Measurements from ENCODE around the gene IL22RA1.

Gene IL22RA1

DNA sequence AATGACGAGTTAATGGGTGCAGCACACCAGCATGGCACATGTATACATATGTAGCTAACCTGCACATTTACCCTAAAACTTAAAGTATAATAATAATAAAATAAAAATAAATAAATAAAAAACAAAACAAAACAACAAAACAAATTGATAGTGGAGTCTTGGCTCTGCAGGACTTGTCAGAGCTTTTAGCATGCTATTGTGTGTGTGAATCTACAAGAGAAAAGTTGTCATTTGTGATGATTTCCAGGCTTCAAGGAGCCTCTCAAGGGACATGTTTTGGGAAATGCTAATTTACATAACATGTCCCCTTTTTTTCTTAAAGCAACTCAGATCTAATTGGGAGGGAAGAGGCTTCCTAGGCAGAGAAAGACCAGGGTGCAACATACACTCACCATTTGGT is 9.1 kb downstream of the IL22RA1 start:
- no peak for DNase-seq

DNA sequence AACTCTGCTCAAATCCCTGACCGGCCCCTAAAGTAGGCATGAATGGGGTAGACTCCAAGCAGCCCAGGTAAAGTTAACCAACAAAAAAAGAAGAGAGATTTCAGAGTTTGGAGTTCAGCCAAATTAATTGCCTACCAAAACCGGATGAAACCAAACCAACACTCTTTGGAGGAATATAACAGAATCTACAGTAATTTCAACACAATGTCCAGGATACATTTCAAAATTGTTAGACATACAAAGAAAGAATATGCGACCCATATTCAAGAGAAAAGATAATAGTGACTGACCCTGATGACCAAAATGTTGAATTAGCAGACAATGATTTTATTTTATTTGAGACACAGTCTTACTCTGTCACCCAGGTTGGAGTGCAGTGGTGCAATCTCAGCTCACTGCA is 12.6 kb downstream of the IL22RA1 start:
- no peak for DNase-seq

DNA sequence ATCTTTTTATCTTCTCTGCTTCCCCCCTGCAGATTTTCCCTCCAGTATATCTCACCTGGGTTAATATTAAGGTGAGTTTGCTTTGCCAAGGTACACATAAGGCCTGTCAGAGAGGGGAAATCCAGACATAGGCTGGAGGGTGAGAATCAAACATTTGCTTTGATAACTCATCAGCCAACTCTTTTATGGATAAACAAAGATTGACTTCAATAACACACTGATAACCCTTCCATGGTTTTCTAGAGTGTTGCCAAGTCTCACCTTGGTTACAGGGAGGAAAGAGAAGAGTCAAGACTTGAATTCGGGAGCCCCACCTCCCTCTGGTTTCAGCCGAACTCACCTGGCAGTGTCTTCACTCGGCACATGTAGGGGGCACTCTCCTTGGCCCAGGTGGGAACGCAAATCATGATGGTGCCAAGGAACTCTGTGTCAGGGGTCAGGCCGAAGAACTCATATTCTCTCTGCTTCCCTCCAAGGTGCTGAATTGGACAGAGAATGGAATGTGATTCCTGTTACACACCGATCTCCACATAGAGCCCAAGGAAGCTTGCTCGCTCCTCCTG is 15.1 kb downstream of the IL22RA1 start:
- no peak for DNase-seq

DNA sequence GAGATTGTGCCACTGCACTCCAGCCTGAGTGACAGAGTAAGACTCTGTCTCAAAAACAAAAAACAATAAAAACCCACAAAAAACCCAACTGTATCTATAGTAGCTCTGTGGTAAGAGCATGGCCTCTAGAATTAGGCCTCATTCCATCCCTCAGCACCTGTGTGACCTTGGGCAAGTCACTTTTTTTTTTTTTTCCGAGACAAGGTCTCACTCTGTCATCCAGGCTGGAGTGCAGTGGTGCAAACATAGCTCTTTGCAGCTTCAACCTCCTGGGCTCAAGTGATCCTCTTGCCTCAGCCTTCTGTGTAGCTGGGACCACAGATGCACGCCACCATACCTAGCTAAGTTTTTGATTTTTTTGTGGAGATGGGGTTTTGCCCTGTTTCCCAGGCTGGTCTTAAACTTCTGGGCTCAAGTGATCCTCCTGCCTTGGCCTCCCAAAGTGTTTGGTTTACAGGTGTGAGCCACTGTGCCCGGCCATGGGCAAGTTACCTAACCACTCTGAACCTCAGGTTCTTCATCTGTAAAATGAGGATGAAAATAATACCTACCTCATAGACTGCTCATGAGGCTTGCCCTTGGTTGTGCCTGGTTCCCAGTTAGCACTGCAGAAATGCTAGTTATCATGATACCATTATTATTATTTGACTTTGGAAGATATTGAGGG is 15.7 kb downstream of the IL22RA1 start:
- no peak for DNase-seq

DNA sequence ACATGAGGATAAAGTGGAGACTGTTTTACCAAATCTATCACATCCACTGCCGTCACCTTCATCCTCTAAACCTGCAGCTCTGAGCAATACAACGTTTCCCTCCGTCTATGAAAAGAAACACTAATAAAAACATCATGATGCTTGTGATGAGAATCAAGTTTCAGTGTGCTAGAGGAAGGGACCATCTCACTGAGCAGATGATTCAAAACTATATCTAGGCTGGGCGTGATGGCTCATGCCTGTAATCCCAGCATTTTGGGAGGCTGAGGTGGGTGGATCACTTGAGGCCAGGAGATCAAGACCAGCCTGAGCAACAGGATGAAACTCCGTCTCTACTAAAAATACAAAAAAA is 16.3 kb downstream of the IL22RA1 start:
- no peak for DNase-seq

DNA sequence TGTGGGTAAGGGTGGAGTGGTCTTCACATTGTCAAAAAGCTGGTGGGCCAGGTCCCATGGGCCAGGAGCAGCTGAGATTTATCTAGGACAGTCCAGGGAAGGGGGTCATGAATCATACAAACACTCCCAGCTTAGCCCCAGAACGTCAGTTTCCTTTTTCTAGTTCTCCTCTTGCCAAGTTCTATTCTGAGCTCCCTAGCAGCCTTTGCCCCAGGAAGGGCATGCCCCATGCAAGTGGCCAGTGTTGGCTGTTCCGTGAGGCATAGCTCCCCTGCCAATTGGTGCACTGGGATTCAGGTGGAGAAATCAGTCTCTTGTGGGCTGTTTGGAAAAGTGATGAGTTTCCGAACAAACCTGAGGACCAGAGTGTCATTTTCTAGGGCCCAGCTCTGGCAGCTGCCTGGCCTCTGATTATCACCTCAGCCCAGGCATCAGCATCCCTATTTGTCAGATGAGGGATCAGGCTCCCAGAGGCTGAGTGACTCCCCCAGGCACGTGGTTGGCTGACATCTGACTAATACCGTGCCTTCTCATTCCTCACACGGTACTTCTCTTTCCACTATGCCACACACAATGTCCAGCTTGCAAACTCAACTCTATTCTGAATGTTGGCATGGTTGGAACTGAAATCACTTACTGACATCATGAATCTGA is 16.8 kb downstream of the IL22RA1 start:
- DNase-seq = no peak

DNA sequence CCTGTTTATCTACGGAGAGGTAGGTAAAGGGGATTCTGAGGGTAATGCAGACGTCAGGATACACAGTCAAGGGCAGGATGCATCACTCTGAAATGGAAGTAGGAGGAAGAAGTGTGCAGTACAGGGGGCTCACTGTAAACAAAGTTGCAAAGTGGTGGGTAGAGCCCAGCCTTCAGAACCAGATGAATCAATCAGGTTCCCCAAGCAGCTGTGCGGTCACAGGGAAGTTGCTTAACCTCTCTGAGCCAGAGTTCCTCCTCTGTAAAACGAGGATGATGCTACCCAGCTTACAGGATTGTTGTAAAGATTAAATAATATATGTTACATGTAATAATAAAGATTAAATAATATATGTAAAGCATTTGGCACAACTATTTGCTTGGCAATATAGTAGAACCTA is 17.5 kb downstream of the IL22RA1 start:
- no peak for DNase-seq

DNA sequence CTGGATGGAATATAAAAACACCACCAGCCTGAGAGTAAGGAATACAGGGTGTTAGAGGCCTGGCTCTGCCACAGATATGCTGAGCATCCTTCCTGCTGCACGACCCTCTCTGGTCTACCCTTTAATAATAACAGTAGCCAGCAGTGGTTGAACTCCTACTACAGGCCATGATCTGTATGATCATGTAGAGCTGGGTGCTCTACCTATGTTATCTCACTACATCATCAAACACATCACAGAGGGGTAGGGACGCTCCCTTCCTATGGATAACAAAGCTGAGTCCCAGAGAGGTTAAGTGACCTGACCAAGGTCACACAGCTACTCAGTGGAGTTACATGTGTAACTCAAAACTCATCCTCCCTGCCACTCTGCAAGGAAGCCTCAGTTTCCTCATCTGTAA is 18.0 kb downstream of the IL22RA1 start:
- DNase-seq = no peak

DNA sequence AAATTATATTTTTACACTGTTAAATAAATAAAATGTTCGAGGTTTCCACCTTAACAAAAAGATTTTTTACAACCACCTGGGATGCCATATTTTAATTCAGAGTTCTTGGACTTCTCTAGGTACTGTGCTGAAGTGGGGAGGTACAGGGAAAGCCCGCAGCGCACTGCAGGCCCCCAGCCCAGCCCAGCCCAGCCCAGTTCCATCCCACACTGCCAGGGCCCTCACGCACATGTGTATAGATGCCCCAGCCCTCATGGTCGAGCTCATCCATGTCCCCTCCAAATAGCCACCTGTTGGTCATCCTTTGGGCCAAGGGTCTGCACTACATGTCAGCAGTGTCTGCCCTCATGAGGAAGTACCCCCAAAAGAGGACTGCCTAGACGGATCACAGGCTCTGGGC is 19.3 kb downstream of the IL22RA1 start:
- DNase-seq = no peak

DNA sequence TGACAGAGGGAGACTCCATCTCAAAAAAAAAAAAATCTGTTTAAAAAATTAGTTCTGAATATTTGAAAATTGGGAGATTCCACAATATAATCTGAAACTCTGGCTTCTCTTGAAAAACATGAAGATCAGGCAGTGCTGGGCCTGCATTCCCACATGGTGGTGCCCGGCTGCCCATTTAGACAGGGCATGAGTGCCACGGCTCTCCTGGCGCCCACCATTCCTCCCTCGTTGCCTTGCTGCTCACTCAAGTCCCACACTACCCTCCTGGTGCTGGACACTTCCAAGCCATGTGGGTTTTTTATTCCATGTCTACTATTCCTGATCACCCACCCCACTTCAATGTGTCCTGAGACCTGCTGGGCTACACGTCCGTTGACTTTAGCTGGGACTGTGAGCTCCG is 20.2 kb downstream of the IL22RA1 start:
- no peak for DNase-seq

DNA sequence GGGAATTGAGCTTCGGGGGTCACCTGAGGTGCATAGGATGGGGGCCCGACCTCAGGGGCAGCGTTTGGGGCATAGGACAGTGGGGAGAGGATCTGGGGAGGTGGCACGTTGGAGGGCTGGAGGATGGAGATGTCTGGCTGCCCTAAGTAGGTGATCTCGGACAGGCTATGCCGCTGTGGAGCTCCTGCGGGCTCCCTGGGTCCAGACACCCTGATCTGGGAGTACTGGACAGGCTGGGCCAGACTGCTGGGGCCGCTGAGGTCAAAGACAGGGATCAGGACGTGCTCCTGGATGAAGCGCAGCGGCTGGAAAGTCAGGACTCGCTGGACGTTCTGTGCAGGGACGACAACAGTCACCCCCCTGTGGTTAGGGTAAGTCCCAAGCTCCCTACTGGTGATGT is 21.5 kb downstream of the IL22RA1 start:
- DNase-seq = no peak

DNA sequence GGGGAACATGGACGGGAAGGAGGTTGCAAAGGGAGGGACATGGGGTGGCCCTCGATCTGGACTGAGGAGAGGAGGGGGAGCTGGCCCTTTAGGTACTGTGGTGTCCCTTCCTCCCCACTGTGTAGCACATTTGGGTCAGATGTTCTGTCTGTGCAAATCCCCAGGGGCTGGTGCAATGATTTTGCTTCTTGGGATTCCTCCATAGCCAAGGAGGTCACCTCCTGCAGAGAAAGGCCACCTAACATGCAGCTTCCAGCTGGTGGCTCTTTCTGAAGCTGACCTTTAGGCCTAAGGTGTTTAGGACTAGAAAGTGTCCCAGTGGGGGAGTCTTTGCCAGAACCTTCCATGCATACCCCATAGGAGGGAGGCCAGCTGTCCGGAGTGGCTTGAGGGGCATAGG is 22.0 kb downstream of the IL22RA1 start:
- DNase-seq = no peak

DNA sequence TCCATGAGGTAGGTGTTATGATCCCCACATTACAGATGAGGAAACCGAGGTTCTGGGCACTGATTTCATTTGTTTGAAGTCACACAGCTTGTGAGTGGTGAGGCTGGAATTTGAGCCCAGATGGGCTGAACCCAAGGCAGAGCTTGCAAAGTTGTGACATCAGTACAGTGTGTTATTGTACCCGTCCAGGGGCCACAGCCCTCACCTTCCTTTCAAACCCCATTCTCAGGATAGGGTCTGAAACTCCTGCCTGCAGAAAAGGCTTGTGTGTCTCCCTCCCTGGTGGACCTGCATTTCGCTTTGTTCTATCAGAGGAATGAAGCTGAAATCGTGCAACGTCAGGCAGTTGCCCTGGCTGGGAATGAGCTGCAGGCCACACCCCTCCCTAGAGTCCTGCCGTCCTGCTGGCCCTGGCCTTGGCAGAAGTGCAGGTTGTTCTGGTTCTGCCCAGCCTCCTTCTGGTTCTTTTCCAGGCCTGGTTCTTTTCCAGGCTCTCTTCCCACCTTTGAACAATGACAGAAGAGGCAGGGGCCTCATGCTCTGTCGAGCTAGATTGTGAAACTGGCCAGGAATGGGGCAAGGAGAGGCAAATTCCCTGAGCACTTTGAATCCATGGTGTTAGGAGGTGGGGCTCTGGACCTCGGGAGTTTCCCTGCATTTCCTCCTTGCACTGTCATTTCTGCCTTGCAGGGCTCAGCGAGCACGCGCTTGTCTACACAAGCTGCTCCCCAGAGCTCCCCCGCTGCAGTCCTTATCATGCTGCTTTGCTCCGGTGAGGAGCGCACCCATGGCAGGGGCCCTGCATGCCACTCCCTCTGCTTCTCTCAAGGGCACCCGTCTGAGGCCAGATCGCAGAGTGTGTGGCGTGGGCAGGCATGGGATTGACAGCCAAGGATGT is 22.8 kb downstream of the IL22RA1 start:
- no peak for DNase-seq

DNA sequence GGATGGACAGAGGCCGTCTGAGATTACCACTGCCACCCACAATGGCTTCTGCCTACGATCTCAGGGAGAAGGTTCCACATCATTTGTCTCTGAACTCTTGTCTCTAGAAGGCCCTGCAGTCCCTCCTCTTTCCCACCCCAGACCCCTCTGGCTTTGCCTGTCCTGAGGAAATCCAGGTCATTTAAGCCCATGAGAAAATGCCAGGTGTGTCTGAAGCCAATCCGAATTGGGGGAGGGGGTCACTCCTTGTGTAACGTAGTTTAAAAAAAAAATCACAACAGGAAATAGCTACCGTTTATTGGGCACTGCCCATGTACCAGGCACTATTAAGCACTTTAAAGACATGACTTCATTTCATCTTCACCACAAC is 23.5 kb downstream of the IL22RA1 start:
- no peak for DNase-seq

DNA sequence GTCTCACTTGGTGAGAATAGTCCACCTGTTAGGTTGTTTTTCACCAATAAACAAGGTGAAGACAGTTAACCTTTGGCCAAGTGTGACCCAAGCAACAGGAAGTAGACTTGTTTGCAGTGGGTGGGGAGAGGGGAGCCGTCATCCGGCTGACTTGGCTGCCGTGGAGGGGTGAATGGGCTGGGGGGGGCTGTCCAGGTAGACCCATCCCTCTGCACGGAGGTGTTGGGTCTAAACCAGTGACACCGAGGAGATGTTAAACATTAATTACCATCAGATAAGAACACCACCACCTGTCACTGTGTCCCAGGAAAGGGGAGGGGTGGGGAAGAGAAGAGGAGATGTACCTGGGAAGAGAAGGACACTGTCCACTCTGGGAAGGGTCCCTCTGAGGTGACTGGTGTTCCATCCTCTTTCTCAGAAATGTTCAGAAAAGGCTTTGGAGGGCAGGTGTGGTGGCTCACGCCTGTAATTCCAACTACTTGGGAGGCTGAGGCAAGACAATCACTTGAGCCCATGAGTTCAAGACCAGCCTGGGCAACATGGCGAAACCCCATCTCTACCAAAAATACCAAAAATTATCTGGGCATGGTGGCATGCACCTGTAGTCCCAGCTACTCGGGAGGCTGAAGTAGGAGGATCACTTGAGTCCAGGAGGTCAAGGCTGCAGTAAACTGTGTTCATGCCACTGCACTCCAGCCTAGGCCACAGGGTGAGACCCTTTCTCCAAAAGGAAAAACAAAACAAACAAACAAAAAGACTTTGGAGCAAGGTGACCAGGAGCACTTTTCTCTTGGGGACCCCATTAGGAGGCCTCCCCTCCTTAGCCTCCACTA is 24.3 kb downstream of the IL22RA1 start:
- no peak for DNase-seq

DNA sequence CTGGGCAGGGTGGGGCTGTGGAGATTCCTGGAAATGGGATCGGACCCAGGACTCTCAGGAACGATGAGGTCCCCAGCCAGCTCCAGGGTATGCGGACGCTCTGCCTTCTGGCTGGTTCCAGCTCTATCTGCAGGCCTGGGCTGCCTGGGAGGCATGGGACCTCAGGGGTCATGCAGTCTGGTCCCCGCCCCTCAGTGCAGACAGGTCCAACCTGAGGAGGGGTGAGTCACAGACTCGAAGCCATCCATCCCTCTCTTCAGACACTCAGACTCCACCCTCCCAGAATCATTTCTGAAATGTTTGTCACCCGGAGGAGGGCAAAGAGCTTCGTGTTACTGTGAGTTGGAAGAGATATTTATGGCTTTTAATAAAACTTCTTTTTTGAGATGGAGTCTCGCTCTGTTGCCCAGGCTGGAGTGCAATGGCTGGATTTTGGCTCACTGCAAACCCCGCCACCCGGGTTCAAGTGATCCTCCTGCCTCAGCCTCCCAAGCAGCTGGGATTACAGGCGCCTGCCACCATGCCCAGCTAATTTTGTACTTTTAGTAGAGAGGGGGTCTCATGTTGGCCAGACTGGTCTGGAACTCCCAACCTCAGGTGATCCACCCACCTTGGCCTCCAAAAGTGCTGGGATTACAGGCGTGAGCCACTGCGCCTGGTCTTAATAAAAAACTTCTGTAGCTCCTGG is 25.1 kb downstream of the IL22RA1 start:
- DNase-seq = no peak

DNA sequence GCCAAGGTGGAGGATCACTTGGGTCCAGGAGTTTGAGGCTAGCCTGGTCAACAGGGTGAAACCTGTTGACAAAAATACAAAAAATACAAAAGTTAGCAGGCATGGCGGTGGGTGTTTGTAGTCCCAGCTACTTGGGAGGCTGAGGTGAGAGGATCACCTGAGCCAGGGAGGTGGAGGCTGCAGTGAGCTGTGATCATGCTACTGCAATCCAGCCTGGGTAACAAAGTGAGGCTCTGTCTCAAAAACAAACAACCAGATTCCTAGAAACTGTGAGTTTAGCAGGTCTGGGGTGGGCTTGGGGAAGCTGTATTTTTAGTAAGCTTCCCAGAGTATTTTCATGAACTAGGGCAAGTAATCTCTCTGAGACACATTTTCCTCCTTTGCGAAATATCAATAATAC is 25.8 kb downstream of the IL22RA1 start:
- DNase-seq = no peak

DNA sequence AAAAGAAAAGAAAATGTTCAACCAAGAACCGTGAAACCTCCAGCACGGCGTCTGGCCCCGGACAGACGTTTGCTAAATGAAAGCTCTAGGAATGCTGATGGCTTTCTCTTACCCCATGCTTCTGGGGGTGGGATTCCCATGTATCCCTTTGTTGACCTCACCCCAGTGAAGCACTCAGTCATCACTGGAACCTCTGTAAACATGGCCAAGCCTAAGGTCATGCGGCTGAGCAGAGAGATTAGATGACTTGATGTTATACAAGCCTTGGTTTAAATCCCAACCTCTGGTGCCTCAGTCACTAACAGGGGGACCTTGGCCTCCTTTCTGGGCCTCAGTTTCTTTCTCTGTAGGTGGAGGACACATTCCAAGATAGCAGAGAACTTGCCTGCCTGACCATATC is 28.2 kb downstream of the IL22RA1 start:
- no peak for DNase-seq

DNA sequence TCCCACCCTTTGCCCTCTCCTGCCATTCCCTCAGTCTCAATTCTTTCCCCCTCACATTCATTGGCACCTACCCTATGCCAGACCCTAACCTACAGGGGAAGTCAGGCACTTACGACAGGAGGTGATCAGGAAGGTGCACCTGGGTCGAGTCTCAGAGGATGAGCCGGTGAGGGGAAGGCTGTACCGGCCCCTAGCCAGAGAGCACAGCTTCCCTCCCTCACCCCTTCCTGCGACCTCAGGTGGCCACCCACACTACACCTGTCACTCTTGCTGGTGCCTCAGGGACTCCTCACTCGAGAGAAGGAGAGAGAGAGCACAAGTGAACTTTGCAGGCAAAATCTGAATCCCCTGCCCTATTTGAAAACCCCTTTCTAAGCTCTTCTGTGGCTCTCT is 29.3 kb downstream of the IL22RA1 start:
- no peak for DNase-seq

DNA sequence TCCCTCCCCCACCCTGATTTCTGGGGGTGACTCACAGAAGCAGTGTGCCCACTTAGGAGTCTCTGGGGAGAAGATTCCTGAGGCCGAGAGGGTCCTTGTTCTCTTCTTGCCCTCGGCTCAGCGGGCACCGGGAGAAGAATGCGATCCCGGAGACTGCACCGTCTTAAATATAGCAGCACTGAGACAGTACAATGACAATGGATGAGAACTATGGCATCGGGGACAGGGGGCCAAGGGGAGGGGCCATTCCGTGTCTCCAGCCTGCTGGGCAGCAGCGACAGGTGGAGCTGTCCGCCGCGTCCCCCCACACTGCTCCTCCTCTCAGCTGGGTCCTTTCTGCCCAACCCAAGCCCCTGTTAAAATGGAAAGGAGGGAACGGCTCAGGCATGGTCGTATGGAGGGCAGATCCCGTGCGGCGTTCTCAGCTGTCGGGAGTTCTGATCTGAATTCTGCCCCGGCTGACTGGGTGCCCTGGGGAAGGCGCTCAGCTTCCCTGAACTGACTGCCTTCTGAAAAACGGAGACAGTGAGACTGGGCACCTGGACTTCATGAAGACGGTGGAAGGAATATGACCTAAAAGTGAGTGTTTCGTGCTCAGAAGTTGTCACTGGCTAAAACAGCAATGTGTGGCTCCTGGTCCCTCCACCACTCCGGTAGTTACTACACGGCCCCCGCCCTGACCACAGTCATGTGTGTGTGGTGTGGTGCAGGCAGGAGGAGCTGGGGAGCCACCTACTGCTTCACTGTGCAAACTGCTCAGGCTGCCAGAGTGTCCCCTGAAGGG is 30.8 kb downstream of the IL22RA1 start, which contains the start of gene MYOM3:
Gene MYOM3 (minus strand): TSS at position 140 of the 784 bp plus-strand sequence. CDS start 3,499 bp downstream, outside the sequence.
- no peak for DNase-seq

DNA sequence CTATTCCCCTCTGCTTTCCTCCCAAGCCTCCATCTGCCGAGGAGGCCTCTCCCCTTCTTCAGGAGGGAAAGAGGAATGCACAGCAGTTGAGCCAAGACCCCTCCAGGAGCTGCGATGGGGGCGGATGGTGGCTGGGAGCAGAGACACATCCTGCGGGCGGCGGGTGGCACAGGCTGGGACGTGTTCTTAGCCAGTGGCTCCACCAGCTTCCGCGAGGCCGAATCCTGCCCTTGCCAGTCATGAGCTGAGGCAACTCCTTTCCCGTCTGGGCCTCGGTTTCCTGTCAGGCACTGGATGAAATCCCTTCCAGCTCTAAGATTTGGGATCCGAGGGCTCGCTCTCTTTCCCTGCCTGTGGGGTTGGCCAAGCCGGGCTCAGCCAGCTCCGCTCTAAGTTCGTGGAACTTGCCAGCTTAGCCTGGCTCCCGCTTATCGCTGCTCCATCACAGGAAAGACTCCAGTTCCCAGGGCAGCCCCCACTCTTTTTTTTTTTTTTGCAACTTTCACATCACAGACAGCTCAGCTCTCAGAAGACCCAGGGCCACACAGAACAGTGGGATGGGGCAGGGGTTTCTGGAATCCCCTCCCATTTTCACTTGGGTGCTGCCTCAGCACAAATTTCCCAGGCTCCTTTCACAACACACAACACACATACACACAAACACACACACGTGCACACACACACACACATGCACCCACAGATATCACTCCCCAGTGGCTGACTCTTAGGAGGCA is 31.5 kb downstream of the IL22RA1 start:
- no peak for DNase-seq

All from GF-D8 (cell line).